ENCODE results near the gene PPP2R2C. TPM values are rescaled to one million over a fixed set of nuclear protein-coding genes. Genes with fewer than 3 reads are reported as not detected.

Gene PPP2R2C
- total and polyA plus RNA-seq, 10 of the 15 experiments (the other 5 are each of a cell fraction or from before 2014, with no cell fraction given), result 0.13 to 0.15 TPM; not detected in 8

- Histone ChIP-seq H2AFZ (ENCODE audit: control insufficient read depth, low read depth, low read length) (no peak overlapping the region), H3K36me3 (ENCODE audit: control insufficient read depth in 2 of 2, insufficient read depth in 2 of 2, low read length in 1 of 2) (no peaks in the 10 kb centered on the region), H3K27ac (ENCODE audit: control insufficient read depth, insufficient read depth) (no peak overlapping the region), H3K27me3 (replicated peaks in 1 of 2; ENCODE audit: control insufficient read depth in 2 of 2, insufficient read depth in 2 of 2, low read length in 1 of 2) (peaks cover 2 to 3% of the 10 kb centered on the region in 2 experiments; a peak in 3 of 4 replicates), H3K4me2 (ENCODE audit: control insufficient read depth, insufficient read depth) (no peak overlapping the region), H3K9ac (ENCODE audit: control insufficient read depth, insufficient read depth, low read length) (no peak overlapping the region), H3K4me1 (ENCODE audit: control insufficient read depth, insufficient read depth, low read length) (no peaks in the 10 kb centered on the region; the same call in 1 of the 2 replicates), H3K4me3 (no peak overlapping the region), H3K79me2 (ENCODE audit: control insufficient read depth, insufficient read depth, low read length) (no peaks in the 10 kb centered on the region), H4K20me1 (ENCODE audit: control insufficient read depth, insufficient read depth) (no peaks in the 10 kb centered on the region), H3K9me3 (replicated peaks; ENCODE audit: control insufficient read depth, insufficient read depth, low read length) (no peaks in the 10 kb centered on the region; the same call in 2 of the 3 replicates)
- 38% methylated on average over 28 of the region's 28 CpGs for WGBS (ENCODE audit: insufficient coverage, insufficient replicate concordance, low lambda C conversion rate, missing lambda C conversion rate)
- DNase-seq (ENCODE audit: low read depth, low spot score), result no peak
- peak; percentile 63 for ATAC-seq
- BruUV-seq (replicated peaks), result no TSS peak
- no peak for FAIRE-seq
- in situ Hi-C loops (cut with MboI), result loop anchor here (5.0 kb wide), 3 partner anchors 77 to 332 kb away; no protein-coding TSS in a partner anchor
- SMC1A ChIA-PET (ENCODE audit: uncharacterized antibody, unreplicated experiment), result interaction anchor here (0.9 to 5.8 kb wide), 8 partner anchors 51 to 331 kb away, joined by 3 to 78 read pairs (median 6); no protein-coding TSS in a partner anchor
- intact Hi-C loops (cut with micrococcal nuclease; ENCODE audit: unreplicated experiment), result no loop called here
- RAD21 ChIA-PET (ENCODE audit: unreplicated experiment), result interaction anchor here (1.0 to 8.5 kb wide), 10 partner anchors 9 to 332 kb away, joined by 3 to 222 read pairs (median 8); partner anchors contain the start of genes MAN2B2 and WFS1
- CTCF ChIA-PET, result interaction anchor here (0.6 to 20.1 kb wide), 14 partner anchors 8 to 401 kb away, joined by 3 to 469 read pairs (median 12); partner anchors contain the start of genes MAN2B2 and WFS1
- POLR2A ChIA-PET, result interaction anchor here (1.1 kb wide), 1 partner anchor 80 kb away, joined by 3 read pairs; no protein-coding TSS in a partner anchor
- no peak for TF ChIP-seq BMI1 (IDR thresholded peaks at IDR 0.05; ENCODE audit: borderline replicate concordance)
- peak; percentile 48 to 72; a peak in 3 of 4 replicates for TF ChIP-seq BHLHE40 (IDR thresholded peaks at IDR 0.05; ENCODE audit: borderline replicate concordance in 1 of 2, low read depth in 2 of 2, low read length in 1 of 2)
- no peak for TF ChIP-seq POLR2AphosphoS2 (IDR thresholded peaks at IDR 0.05; ENCODE audit: low read depth, low read length)
- peak; percentile 37; the same call in 1 of the 2 replicates for TF ChIP-seq DPF2 (IDR thresholded peaks at IDR 0.05)
- 0 out of 2 replicates have a peak, but pooled peaks have one; percentile 34 for TF ChIP-seq NR2F1 (conservative IDR thresholded peaks at IDR 0.05)
- no peak for TF ChIP-seq ELK1 (IDR thresholded peaks at IDR 0.05; ENCODE audit: low read depth, low read length)
- peak; percentile 81; the same call in 1 of the 2 replicates for TF ChIP-seq SPI1 (IDR thresholded peaks at IDR 0.05; ENCODE audit: borderline replicate concordance, insufficient read depth, low read depth, low read length)
- TF ChIP-seq IKZF1 (conservative IDR thresholded peaks at IDR 0.05), result no peak
These were observed 142.7 kb downstream of the PPP2R2C start for GRCh38 chr4:6329478-6330383.

All from GM12878 (cell line).